GM23248 (cell line): ENCODE data around the gene ACSF3.

Experiments
- EZH2 ChIP-seq: fragments of 200-600 bp; sonication (generic); IDR thresholded peaks from 2 replicates; pipeline ENCODE4 v1.6.1; 2018; ENCODE audit warnings: antibody characterized with exemption, mild to moderate bottlenecking; ENCODE audit not compliant: insufficient read depth, poor library complexity, severe bottlenecking
- EZH2phosphoT487 ChIP-seq: fragments of 200-600 bp; sonication (generic); IDR thresholded peaks from 2 replicates; pipeline ENCODE4 v1.6.1; 2018; ENCODE audit warnings: antibody characterized with exemption, moderate library complexity, mild to moderate bottlenecking, low read depth; ENCODE audit not compliant: insufficient read depth

GRCh38 chr16:89159066-89159849, 65.6 kb downstream of the ACSF3 start:
- no peak for TF ChIP-seq EZH2
- no peak for TF ChIP-seq EZH2phosphoT487
